ENCODE measurements around the gene VPS52. TPM values are rescaled to one million over a fixed set of nuclear protein-coding genes. Genes with fewer than 3 reads are reported as not detected.

Gene VPS52
- total RNA-seq, 2 donors from 2014 or later = 31.4 to 43.2 TPM

GRCh38 chr6:33251395-33252012 is 20.2 kb downstream of the VPS52 start:
- no peak for DNase-seq (ENCODE audit: low spot score)

GRCh38 chr6:33250731-33251130 is 20.9 kb downstream of the VPS52 start:
- peaks cover 10% of the 10 kb centered on the region for H3K36me3 ChIP-seq
- peak overlapping the region; percentile 94 to 95 for H3K27ac ChIP-seq
- TF ChIP-seq, protein P1, sequence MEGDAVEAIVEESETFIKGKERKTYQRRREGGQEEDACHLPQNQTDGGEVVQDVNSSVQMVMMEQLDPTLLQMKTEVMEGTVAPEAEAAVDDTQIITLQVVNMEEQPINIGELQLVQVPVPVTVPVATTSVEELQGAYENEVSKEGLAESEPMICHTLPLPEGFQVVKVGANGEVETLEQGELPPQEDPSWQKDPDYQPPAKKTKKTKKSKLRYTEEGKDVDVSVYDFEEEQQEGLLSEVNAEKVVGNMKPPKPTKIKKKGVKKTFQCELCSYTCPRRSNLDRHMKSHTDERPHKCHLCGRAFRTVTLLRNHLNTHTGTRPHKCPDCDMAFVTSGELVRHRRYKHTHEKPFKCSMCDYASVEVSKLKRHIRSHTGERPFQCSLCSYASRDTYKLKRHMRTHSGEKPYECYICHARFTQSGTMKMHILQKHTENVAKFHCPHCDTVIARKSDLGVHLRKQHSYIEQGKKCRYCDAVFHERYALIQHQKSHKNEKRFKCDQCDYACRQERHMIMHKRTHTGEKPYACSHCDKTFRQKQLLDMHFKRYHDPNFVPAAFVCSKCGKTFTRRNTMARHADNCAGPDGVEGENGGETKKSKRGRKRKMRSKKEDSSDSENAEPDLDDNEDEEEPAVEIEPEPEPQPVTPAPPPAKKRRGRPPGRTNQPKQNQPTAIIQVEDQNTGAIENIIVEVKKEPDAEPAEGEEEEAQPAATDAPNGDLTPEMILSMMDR (IDR thresholded peaks at IDR 0.05) = no peak
- no peaks in the 10 kb centered on the region for H3K9me3 ChIP-seq
- H3K4me3 ChIP-seq = peak overlapping the region; percentile 71
- H3K4me1 ChIP-seq (ENCODE audit: control insufficient read depth in 1 of 2, low read depth in 2 of 2) = peaks cover 12 to 25% of the 10 kb centered on the region in 2 donors
- H3K27me3 ChIP-seq (replicated peaks; ENCODE audit: insufficient read depth) = no peaks in the 10 kb centered on the region
- DNase-seq (ENCODE audit: low spot score) = no peak
- ATAC-seq (ENCODE audit: insufficient number of reproducible peaks, low FRiP score, low read depth) = no peak

More at GRCh38 chr6:33251395-33252012, 20.2 kb downstream of the VPS52 start:
- TF ChIP-seq, protein P1 (IDR thresholded peaks at IDR 0.05) = no peak
- H3K36me3 ChIP-seq = peaks cover 10% of the 10 kb centered on the region
- no peak overlapping the region for H3K27ac ChIP-seq
- H3K27me3 ChIP-seq (replicated peaks; ENCODE audit: insufficient read depth) = no peaks in the 10 kb centered on the region
- H3K4me3 ChIP-seq = no peak overlapping the region
- no peaks in the 10 kb centered on the region for H3K9me3 ChIP-seq
- ATAC-seq (ENCODE audit: insufficient number of reproducible peaks, low FRiP score, low read depth) = no peak
- peaks cover 12 to 25% of the 10 kb centered on the region in 2 donors for H3K4me1 ChIP-seq (ENCODE audit: control insufficient read depth in 1 of 2, low read depth in 2 of 2)

DNA sequence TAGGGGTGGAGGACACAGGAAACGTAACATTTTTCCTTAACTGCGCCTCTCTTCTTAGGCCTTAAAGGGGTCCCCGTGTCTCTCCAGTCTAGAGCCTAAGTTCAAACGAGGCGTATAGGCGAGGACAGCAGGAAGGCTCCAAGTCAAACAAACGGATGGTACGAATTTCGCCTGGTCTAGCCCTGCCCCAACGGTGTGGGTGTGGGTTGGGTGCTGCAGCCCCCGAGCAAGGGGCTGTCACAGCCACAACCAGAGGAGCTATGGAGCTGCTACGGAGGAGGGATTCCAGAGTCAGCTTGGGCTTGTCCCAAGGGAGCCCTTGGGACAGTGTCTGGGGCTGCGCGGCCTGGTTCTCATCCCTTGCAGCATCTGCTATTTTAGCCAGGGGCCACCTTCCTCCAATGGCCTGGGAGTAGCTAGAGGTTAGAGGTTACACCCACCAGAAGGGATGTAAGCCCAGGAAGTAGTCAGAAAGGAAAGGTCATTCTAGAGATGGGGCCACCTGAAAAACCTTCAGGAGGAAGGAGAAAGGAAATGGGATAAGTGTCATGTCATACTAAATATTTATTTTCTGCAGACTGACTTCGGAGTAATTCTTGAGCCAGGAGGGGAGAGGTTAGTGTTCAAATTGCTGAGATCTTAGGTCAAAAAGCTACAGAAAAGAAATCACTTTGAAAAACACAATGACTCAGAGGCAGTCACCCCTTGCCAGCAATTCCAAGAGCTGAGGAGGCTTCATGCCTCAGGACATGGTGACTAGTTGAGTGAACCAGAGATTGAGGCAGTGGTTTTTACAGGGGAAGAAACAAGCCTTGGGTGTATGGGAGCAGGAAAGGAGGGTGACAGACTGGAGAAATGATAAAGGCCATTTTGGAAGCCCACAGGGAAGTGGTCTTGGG is 21.7 kb downstream of the VPS52 start:
- Histone ChIP-seq H3K36me3 (peaks cover 10% of the 10 kb centered on the region), H3K9me3 (no peaks in the 10 kb centered on the region), H3K27me3 (replicated peaks; ENCODE audit: insufficient read depth) (peaks cover 6% of the 10 kb centered on the region), H3K4me1 (ENCODE audit: control insufficient read depth in 1 of 2, low read depth in 2 of 2) (peaks cover 12 to 25% of the 10 kb centered on the region in 2 donors), H3K27ac (peak overlapping the region; percentile 94 to 95), H3K4me3 (peak overlapping the region; percentile 71)
- ATAC-seq (ENCODE audit: insufficient number of reproducible peaks, low FRiP score, low read depth) = no peak
- DNase-seq (ENCODE audit: low spot score) = no peak
- TF ChIP-seq, protein P1 (IDR thresholded peaks at IDR 0.05) = no peak

DNA sequence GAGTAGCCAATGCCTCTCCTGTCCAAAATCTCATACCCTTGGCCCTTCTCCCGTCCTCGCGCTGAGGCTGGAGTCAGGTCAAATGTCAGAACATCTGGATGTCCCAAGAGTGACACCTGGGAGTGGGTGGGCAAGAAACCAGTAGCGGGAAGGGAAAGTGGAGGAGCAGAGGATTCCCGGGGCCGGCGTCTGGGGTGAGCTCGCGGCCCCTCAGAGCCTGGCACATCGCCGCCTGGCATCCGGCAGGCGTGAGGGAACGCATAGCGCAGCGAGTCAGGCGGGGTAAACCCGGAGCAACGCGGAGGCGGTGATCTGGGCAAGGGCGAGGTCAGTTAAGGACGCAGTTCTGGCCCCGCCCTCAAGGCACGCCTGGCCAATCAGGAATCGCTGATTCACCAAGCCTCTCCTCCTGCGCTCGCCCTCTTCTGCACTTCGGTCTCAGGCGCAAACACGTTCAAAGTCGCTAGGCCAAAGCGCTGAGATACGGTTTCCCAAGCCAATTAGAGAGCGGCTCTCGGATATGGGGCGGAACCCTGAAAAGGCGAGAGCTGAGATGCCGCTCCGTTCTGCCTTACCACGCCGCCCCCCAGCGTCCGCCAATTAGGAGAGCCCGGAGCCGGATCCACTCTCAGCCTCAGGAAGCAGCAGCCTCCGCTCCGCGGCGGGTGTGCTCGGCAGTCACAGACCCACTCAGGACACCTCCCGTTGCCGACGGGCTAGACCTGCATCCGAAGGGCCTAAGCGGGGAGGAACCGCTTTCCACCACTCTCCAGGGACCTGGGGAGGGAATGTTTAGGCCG is 22.5 kb downstream of the VPS52 start:
- DNase-seq (ENCODE audit: low spot score) (peak; percentile 94), ATAC-seq (ENCODE audit: insufficient number of reproducible peaks, low FRiP score, low read depth) (peak; percentile 98)
- H3K4me3 ChIP-seq = peak overlapping the region; percentile 71
- peak overlapping the region; percentile 94 to 95 for H3K27ac ChIP-seq
- no peaks in the 10 kb centered on the region for H3K9me3 ChIP-seq
- TF ChIP-seq, protein P1 (IDR thresholded peaks at IDR 0.05) = no peak
- H3K27me3 ChIP-seq (replicated peaks; ENCODE audit: insufficient read depth) = peaks cover 8% of the 10 kb centered on the region
- H3K4me1 ChIP-seq (ENCODE audit: control insufficient read depth in 1 of 2, low read depth in 2 of 2) = peaks cover 12 to 25% of the 10 kb centered on the region in 2 donors
- peaks cover 10% of the 10 kb centered on the region for H3K36me3 ChIP-seq

DNA sequence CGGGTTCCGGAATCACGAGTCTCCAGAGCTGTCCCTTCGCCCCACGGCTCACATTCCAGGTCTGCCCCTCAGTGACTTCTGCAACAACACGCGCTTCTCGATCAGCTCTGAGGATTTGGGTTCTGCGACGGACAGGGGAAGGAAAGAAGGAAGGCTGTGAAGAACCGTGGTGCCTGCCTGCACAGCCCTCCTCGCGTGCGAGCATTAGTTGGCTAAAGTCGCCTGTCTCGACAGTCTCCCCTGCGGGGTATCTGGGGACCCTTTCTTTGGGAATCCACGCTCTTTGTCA is 23.1 kb downstream of the VPS52 start:
- peaks cover 10% of the 10 kb centered on the region for H3K36me3 ChIP-seq
- peaks cover 12 to 25% of the 10 kb centered on the region in 2 donors for H3K4me1 ChIP-seq (ENCODE audit: control insufficient read depth in 1 of 2, low read depth in 2 of 2)
- ATAC-seq (ENCODE audit: insufficient number of reproducible peaks, low FRiP score, low read depth) = no peak
- peak overlapping the region; percentile 94 for H3K27ac ChIP-seq
- DNase-seq (ENCODE audit: low spot score) = no peak
- H3K27me3 ChIP-seq (replicated peaks; ENCODE audit: insufficient read depth) = peaks cover 8% of the 10 kb centered on the region
- TF ChIP-seq, protein P1 (IDR thresholded peaks at IDR 0.05) = no peak
- H3K9me3 ChIP-seq = no peaks in the 10 kb centered on the region
- H3K4me3 ChIP-seq = peak overlapping the region; percentile 71

Data from thoracic aorta (tissue), 2 donors.